CD4-positive, alpha-beta T cell (primary cell): Measurements from ENCODE around the gene TNRC6B. TPM values are rescaled to one million over a fixed set of nuclear protein-coding genes. Genes with fewer than 3 reads are reported as not detected.
"Not testable (repeated sequence)": the region's sequence is repeated elsewhere in the genome, so short reads cannot be mapped to it uniquely, and the experiment has no call there.

Source experiments
- ATAC-seq: fragments of 200-7000 bp; cut with Tn5 transposase; one replicate; pipeline ENCODE4 v1.10.0; 2022; ENCODE audit warnings: mild to moderate bottlenecking; ENCODE audit not compliant: poor library complexity
- CTCF ChIA-PET: fragments of 350-600 bp; sonication (Branson Sonifier 250); formaldehyde crosslinking; loops from one replicate; lab custom pipeline; 2021; ENCODE audit warnings: antibody characterized with exemption, inconsistent platforms; lab: Charles Lee
- POLR2A ChIA-PET: fragments of 350-600 bp; sonication (Branson Sonifier 250); formaldehyde crosslinking; loops from one replicate; lab custom pipeline; 2021; ENCODE audit warnings: antibody characterized with exemption, inconsistent platforms; lab: Charles Lee
- DNase-seq, 14 experiments: peaks; one replicate each; pipeline ENCODE4 v3.0.0-alpha.2; 2013 to 2020; ENCODE audit warnings: mixed read lengths in 2 of 14
- H3K27ac ChIP-seq, 2 donors: one replicate each; pipeline versions ENCODE4 v1.5.1 to v1.7.0; 2013; ENCODE audit warnings: low read length in 2 of 2, low read depth in 1 of 2, mild to moderate bottlenecking in 1 of 2
- H3K27me3 ChIP-seq, 2 experiments: 1 replicate in 1 of 2; 2 replicates in 1 of 2; pipeline versions ENCODE4 v1.6.1 to v1.7.0; 2013; ENCODE audit warnings: low read length in 2 of 2, control low read depth in 1 of 2, mild to moderate bottlenecking in 1 of 2, moderate library complexity in 1 of 2; ENCODE audit not compliant: insufficient read depth in 2 of 2, control insufficient read depth in 1 of 2
- H3K36me3 ChIP-seq: one replicate; pipeline ENCODE4 v1.6.1; 2013; ENCODE audit warnings: low read length, control low read depth; ENCODE audit not compliant: insufficient read depth
- H3K4me1 ChIP-seq: one replicate; pipeline ENCODE4 v1.6.1; 2013; ENCODE audit warnings: low read length, control low read depth; ENCODE audit not compliant: insufficient read depth
- H3K4me3 ChIP-seq: one replicate; pipeline ENCODE4 v1.5.1; 2013; ENCODE audit warnings: mild to moderate bottlenecking, low read length, moderate library complexity
- H3K9me3 ChIP-seq, 2 experiments: 1 replicate in 1 of 2; 2 replicates in 1 of 2; pipeline versions ENCODE4 v1.6.1 to v1.7.0; 2013; ENCODE audit warnings: low read length in 2 of 2, mild to moderate bottlenecking in 2 of 2, control low read depth in 1 of 2, moderate library complexity in 1 of 2; ENCODE audit not compliant: control insufficient read depth in 1 of 2, insufficient read depth in 1 of 2
- H3K27ac Mint-ChIP-seq: one replicate; pipeline ENCODE4 v1.8.0; 2020; ENCODE audit warnings: mixed read lengths
- H3K27me3 Mint-ChIP-seq: one replicate; pipeline ENCODE4 v1.8.0; 2021; ENCODE audit warnings: mixed read lengths
- H3K36me3 Mint-ChIP-seq: one replicate; pipeline ENCODE4 v1.8.0; 2021; ENCODE audit warnings: low read depth, mixed read lengths
- H3K4me1 Mint-ChIP-seq: one replicate; pipeline ENCODE4 v1.8.0; 2021; ENCODE audit warnings: low read depth, mixed read lengths
- H3K4me3 Mint-ChIP-seq: one replicate; pipeline ENCODE4 v1.8.0; 2020; ENCODE audit warnings: mild to moderate bottlenecking, mixed read lengths
- H3K9me3 Mint-ChIP-seq: one replicate; pipeline ENCODE4 v1.8.0; 2020; ENCODE audit warnings: mixed read lengths
- intact Hi-C, 2 experiments: fragments of 100-400 bp; cut with DNase I in 1 of 2; cut with micrococcal nuclease in 1 of 2; formaldehyde crosslinking; loops; one replicate each; pipeline versions ENCODE4 v1.15.1 to v1.9.0; 2023 to 2025; cut with DNase I, micrococcal nuclease
- total RNA-seq, 174 experiments: library from RNA in 2 of 174; stranded (reverse) in 2 of 174; gene quantifications; one replicate each; pipeline ENCODE4 v1.2.3 and lab custom pipeline; 2021 to 2026
- TF ChIP-seq, protein P1 (sequence below): fragments of 200-600 bp; IDR thresholded peaks from one replicate; pipeline ENCODE4 v1.8.0; 2022; ENCODE audit warnings: antibody characterized with exemption, mild to moderate bottlenecking

TNRC6B gene
- total RNA-seq, 2 experiments from 2014 or later = 110 to 111 TPM

- ChIA-PET POLR2A (interaction anchor here (0.6 to 1.5 kb wide), 8 partner anchors 16 to 459 kb away, joined by 3 to 5 read pairs (median 3); partner anchors contain the start of gene TNRC6B), CTCF (interaction anchor here (0.8 to 3.2 kb wide), 7 partner anchors 9 to 155 kb away, joined by 3 to 12 read pairs (median 4); partner anchors contain the start of gene TNRC6B)
- TF ChIP-seq, protein P1, sequence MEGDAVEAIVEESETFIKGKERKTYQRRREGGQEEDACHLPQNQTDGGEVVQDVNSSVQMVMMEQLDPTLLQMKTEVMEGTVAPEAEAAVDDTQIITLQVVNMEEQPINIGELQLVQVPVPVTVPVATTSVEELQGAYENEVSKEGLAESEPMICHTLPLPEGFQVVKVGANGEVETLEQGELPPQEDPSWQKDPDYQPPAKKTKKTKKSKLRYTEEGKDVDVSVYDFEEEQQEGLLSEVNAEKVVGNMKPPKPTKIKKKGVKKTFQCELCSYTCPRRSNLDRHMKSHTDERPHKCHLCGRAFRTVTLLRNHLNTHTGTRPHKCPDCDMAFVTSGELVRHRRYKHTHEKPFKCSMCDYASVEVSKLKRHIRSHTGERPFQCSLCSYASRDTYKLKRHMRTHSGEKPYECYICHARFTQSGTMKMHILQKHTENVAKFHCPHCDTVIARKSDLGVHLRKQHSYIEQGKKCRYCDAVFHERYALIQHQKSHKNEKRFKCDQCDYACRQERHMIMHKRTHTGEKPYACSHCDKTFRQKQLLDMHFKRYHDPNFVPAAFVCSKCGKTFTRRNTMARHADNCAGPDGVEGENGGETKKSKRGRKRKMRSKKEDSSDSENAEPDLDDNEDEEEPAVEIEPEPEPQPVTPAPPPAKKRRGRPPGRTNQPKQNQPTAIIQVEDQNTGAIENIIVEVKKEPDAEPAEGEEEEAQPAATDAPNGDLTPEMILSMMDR = no peak
- H3K36me3 ChIP-seq = peaks cover 34% of the 10 kb centered on the region
- no peaks in the 10 kb centered on the region for H3K27me3 Mint-ChIP-seq
- H3K27ac ChIP-seq = no peak overlapping the region
- peak in 3 of 14 experiments; percentile 31 to 45 (median 40) for DNase-seq
- H3K4me3 ChIP-seq = no peak overlapping the region
- ATAC-seq = peak; percentile 61
- peak overlapping the region; percentile 7 for H3K4me3 Mint-ChIP-seq
- peaks cover 83% of the 10 kb centered on the region for H3K4me1 Mint-ChIP-seq
- H3K27me3 ChIP-seq = no peaks in the 10 kb centered on the region
- no peaks in the 10 kb centered on the region for H3K9me3 ChIP-seq
- H3K27ac Mint-ChIP-seq = peak overlapping the region; percentile 75
- H3K9me3 Mint-ChIP-seq = no peaks in the 10 kb centered on the region
- intact Hi-C loops = loop anchor here in 1 of 2 experiments (5.0 kb wide), 1 partner anchor 76 kb away; no protein-coding TSS in a partner anchor
- peaks cover 34% of the 10 kb centered on the region for H3K36me3 Mint-ChIP-seq
- H3K4me1 ChIP-seq = peaks cover 70% of the 10 kb centered on the region
These were observed 16.0 kb downstream of the TNRC6B start for GRCh38 chr22:40193429-40194421.

DNA sequence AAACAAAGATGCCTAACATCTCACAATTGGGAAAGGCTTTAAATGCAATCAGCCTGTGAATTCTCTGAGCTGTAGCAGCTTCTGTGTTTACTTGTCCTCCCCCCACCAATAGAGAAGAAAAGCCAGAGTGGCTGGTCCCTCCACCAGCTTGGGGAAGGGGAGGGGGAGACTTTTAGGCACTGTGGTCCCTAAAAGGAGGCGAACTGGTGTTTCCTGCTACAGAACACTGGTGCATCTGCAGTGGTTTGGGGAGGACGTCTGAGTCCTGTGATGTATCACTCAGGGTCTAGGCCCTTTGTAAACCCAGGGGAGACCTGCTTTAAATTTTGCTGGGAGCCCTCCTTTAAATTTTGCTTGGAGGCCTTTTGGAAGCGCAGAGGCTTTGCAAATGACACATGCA lies 16.9 kb downstream of the TNRC6B start:
- Histone ChIP-seq H3K36me3 (peaks cover 29% of the 10 kb centered on the region), H3K9me3 (no peaks in the 10 kb centered on the region), H3K27ac (no peak overlapping the region), H3K4me1 (peaks cover 70% of the 10 kb centered on the region), H3K27me3 (no peaks in the 10 kb centered on the region), H3K4me3 (no peak overlapping the region)
- TF ChIP-seq, protein P1 = no peak
- Mint-ChIP-seq H3K4me1 (peaks cover 85% of the 10 kb centered on the region), H3K36me3 (peaks cover 35% of the 10 kb centered on the region), H3K9me3 (no peaks in the 10 kb centered on the region), H3K4me3 (no peak overlapping the region), H3K27me3 (no peaks in the 10 kb centered on the region), H3K27ac (peak overlapping the region; percentile 75)
- DNase-seq (no peak), ATAC-seq (no peak)
- POLR2A ChIA-PET = interaction anchor here (1.2 kb wide), 1 partner anchor 24 kb away, joined by 3 read pairs; no protein-coding TSS in a partner anchor
- CTCF ChIA-PET = interaction anchor here (1.7 to 3.2 kb wide), 4 partner anchors 15 to 154 kb away, joined by 4 to 12 read pairs (median 7); no protein-coding TSS in a partner anchor
- intact Hi-C loops = loop anchor here in 1 of 2 experiments (5.0 kb wide), 1 partner anchor 77 kb away; no protein-coding TSS in a partner anchor

GRCh38 chr22:40196628-40197360 lies 19.1 kb downstream of the TNRC6B start:
- TF ChIP-seq, protein P1 = no peak
- DNase-seq (peak in 1 of 14 experiments; percentile 36), ATAC-seq (no peak)
- no peak overlapping the region for H3K4me3 Mint-ChIP-seq
- ChIA-PET POLR2A (no interaction called here), CTCF (interaction anchor here (0.7 to 1.0 kb wide), 2 partner anchors 16 to 19 kb away, joined by 3 to 6 read pairs; partner anchors contain the start of gene TNRC6B)
- H3K27ac Mint-ChIP-seq = peak overlapping the region; percentile 75
- H3K36me3 ChIP-seq = peaks cover 17% of the 10 kb centered on the region
- H3K4me3 ChIP-seq = no peak overlapping the region
- H3K9me3 Mint-ChIP-seq = no peaks in the 10 kb centered on the region
- H3K4me1 Mint-ChIP-seq = peaks cover 81% of the 10 kb centered on the region
- intact Hi-C loops = no loop called here
- H3K27me3 ChIP-seq = no peaks in the 10 kb centered on the region
- peaks cover 65% of the 10 kb centered on the region for H3K4me1 ChIP-seq
- peaks cover 30% of the 10 kb centered on the region for H3K36me3 Mint-ChIP-seq
- no peaks in the 10 kb centered on the region for H3K27me3 Mint-ChIP-seq
- H3K9me3 ChIP-seq = no peaks in the 10 kb centered on the region
- no peak overlapping the region for H3K27ac ChIP-seq

DNA sequence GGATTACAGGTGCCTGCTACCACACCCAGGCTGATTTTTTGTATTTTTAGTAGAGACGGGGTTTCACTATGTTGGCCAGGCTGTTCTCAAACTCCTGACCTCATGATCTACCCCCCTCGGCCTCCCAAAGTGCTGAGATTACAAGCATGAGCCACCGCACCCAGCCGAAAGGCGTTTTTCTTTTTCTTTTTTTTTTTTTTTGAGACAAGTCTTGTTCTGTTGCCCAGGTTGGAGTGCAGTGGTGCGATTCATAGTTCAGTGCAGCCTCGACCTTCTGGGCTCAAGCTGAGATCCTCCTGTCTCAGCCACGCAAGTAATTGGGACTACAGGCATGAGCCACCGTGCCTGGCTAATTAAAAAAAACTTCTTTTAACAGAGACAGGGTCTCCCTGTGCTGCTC lies 19.7 kb downstream of the TNRC6B start:
- POLR2A ChIA-PET, H3K27me3 Mint-ChIP-seq, H3K9me3 Mint-ChIP-seq, H3K27me3 ChIP-seq, intact Hi-C loops, H3K4me3 ChIP-seq, DNase-seq, H3K4me3 Mint-ChIP-seq, H3K9me3 ChIP-seq, H3K27ac ChIP-seq, ATAC-seq: not testable (repeated sequence)
- Histone ChIP-seq H3K4me1 (peaks cover 60% of the 10 kb centered on the region), H3K36me3 (peaks cover 19% of the 10 kb centered on the region)
- Mint-ChIP-seq H3K4me1 (peaks cover 81% of the 10 kb centered on the region), H3K27ac (peak overlapping the region; percentile 75), H3K36me3 (peaks cover 30% of the 10 kb centered on the region)
- CTCF ChIA-PET = interaction anchor here (0.7 to 1.1 kb wide), 3 partner anchors 17 to 44 kb away, joined by 3 to 6 read pairs (median 3); partner anchors contain the start of gene TNRC6B
